Cortex of kidney (tissue), 1 donor: ENCODE measurements around the gene GCDH.
"Not testable (repeated sequence)": the region's sequence is repeated elsewhere in the genome, so short reads cannot be mapped to it uniquely, and the experiment has no call there.

Source experiments
- DNase-seq: peaks from one replicate; lab custom pipeline; 2025; lab: John Stamatoyannopoulos, UW

GCDH gene

GRCh38 chr19:12872941-12873890 is 17.7 kb upstream of the GCDH start:
- no peak for DNase-seq

GRCh38 chr19:12873891-12874745 is 16.8 kb upstream of the GCDH start:
- DNase-seq: no peak

- DNase-seq: no peak
These were observed 15.9 kb upstream of the GCDH start for GRCh38 chr19:12875086-12875485.

- no peak for DNase-seq
These were observed 10.3 kb upstream of the GCDH start for GRCh38 chr19:12880551-12881171.

DNA sequence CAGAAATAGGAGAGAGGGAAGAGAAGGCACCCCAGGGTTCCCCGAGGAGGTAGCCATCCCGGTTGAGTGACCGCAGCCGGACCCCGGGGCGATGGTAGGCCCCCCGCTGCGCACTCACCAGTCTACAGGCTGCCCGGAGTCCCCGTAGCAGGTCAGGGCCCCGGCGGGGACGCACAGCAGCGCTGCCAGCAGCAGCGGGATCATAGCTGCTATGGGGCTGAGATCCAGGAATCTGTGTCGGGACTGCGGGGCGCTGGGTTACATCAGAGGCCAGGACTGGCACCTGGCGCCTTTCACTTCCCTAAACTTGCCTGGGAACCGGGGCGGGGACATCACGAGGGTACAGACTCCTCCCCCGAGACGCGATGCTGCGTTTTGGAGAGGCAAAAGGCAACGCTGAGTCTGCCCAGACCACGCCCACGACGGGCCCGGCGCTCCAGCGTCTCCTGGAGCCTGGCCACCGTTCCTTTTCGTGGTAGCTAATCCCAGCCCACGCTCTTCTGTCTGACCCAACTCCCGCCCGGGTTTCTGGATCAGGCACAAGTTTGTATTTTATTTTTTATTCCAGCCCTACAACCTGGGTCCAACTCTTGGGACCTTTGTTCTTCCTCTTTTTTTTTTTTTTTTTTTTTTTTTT is 9.7 kb upstream of the GCDH start, which contains the start of gene DNASE2:
Gene DNASE2 (minus strand): TSS at position 278 of the 637 bp plus-strand sequence. CDS start 74 bp downstream, at position 204.
- no peak for DNase-seq

DNA sequence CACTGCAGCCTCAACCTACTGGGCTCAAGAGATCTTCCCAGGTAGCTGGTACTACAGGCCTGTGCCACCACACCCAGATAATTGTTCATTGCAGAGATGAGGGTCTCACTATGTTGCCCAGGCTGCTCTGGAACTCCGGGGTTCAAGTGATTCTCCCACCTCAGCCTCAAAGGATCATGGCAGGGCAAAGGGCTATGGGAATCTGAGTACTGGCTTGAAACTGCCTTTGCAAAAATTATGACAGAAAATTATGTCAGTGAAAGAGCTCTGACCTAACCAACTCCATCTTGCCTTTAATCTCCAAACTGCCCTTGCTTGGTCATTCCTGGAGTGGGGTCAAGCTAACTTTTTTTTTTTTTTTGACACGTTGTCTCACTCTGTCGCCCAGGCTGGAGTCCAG is 8.4 kb upstream of the GCDH start:
- DNase-seq: no peak

- DNase-seq: no peak
These were observed 6.8 kb upstream of the GCDH start for GRCh38 chr19:12884202-12884601.

- no peak for DNase-seq
These were observed 6.4 kb upstream of the GCDH start for GRCh38 chr19:12884627-12884925.

DNA sequence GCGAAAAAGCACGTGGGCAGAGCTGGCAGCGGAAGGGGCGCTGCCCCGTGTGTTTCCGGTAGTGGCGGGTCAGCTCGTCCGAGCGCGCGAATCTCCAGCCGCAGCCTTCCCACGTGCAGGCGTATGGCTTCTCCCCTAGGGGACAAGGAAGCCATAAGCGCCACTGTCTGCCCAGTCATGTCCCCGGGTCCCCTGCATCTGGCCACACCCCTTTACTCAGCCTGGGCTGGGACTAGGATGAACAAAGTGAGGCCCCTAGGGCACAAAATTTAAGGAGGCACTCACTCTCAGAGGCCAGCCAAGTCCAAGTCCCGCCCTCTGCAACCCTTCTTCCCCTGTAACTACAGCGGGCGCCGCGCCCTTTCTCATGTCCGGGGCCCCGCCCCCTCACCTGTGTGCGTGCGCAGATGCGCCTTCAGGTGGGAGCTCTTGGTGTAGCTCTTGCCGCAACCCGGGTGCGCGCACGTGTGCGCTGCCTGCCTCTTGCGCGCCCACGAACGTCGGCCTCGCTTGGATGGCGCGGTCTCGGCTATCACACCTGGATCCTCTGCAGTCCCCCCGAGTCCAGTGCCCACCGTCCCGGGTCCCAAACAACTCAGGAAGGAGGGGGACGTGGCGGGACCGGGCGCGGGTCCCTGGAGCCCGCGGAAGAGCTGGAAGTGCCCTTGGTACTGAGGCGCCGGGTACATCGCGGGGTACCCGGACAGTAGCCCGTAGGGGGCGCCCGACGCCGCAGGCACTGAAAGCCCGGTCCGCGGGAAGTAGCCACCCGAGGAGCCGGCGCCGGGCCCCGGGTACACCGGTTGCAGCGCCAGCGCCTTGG is 5.8 kb upstream of the GCDH start:
- DNase-seq: no peak

DNA sequence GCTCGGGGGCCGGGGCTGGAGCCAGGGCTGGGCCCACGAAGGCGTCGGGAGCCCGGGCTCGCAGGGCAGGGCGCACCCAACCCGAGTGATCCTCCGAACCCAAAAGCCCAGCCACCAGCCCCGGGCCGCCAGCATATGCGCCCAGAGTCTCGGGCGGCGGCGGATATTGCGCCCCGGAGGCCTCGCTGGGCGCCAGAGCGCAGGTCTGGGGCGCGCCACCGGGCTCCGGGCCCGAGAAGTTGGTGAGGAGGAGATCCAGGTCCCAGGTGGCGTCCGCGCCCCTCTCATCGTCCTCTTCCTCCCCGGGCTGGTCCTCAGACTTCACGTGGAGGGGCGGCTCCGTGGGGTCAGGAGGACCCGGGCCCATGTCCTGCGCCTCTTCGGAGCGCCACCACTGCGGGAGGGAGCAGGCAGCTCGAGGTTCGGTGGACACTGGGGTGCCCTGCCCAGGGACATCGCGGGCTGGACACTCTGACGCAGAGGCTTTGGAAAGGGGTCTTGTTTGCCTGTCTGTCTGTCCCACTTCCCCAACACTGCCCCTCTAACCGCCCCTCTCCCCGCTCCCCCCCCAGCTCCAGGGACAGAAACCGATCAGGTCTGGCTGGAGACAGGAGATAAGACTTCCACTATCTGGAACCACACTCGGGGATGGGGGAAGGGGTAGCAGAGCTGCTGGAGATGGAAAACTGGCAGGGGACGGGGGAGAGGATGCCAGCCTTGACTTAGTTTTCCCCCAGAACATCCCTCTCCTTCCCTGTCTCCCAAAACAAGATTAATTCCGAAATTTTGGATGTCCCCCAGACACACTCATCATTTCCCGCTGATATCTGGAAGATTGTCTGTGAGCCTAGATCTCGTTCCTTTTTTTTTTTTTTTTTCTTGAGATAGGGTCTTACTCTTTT is 5.0 kb upstream of the GCDH start:
- DNase-seq: no peak

DNA sequence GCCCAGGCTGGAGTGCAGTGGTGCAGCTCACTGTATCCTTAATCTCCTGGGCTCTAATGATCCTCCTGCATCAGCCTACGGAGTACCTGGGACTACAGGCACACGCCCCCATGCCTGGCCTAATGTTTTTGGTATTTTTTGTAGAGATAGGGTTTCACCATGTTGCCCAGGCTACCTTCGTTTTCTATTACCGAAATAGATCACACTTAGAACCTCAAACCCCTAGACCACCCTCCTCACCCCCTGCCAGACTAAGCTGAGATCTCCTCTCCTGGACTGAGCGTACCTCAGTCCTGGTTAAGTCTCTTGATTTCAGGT is 4.3 kb upstream of the GCDH start:
- DNase-seq: no peak

DNA sequence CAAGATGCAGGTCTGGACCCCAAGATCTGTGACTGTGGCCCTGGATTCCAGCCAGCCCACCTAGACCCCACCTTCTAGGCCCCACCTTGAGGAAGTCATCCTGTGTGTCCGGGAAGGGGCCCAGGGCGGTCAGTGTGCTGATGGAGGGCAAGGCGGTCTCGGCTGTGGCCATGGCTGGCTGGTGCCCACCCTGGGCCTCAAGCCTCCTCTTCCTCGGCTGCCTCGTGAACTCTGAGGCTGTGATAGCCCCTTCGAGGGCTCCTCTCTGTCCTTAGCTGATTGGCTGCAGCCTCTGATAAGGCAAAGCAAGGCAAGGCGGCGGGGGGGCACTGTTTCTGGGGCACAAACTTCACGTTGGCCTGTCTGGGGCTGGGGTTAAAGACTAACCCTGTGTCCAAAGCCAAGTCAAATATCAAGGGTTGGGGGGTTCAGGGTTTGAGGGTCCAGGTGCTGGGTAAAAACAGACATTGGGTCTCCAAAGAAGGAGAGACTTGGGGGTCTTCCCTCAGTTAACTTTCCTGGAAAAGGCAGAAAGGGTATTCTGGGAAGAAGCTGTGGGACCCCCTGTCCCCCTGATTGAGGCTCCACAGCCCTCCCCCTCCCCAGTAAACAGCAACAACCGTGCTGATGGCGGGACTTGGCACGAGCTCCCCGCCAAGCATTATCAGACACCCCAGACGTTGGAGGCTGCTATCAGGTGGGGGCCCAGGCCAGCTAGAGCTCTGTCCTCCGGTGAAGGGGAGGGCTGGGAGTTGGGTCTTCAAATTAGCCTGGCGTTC is 3.8 kb upstream of the GCDH start, which contains the start of gene KLF1:
Gene KLF1 (minus strand): TSS at position 233 of the 779 bp plus-strand sequence. CDS start 61 bp downstream, at position 172.
- DNase-seq: no peak

GRCh38 chr19:12888006-12888603 is 2.9 kb upstream of the GCDH start:
- DNase-seq: no peak

DNA sequence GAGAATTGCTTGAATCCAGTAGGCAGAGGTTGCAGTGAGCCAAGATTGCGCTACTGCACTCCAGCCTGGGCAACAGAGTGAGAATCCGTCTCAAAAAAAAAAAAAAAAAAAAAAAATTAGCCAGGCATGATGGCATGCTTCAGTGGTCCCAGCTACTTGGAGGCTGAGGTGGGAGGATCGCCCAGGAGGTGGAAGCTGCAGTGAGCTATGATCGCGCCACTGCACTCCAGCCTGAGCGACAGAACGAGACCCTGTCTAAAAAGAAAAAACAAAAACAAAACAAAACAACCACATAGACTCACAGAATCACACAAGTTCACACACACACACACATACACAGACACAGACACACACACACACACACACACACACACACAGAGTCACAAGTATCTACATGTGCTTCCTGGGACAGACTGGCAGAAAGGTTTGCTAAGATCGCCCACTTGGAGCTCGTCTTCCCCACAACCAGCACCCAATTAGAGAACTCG is 617 bp upstream of the GCDH start:
- DNase-seq: not testable (repeated sequence)

DNA sequence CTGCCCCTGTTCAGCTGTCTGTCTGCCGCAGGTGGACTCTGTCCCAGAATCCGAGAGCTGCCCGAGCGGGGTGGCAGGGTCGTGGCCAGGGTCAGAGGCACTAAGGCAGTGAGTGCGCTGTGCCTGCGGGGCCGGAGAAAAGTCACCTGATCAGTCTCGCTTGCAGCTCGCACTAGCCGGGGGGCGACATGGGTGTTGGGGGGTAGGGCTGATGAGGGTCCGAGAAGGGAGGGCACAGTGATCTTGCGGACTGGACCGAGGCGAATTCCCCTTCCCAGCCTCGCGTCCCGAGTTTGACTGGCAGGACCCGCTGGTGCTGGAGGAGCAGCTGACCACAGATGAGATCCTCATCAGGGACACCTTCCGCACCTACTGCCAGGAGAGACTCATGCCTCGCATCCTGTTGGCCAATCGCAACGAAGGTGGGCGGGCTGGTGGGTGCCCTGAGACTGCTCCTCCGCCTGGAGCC is 627 bp downstream of the GCDH start:
- DNase-seq: no peak

DNA sequence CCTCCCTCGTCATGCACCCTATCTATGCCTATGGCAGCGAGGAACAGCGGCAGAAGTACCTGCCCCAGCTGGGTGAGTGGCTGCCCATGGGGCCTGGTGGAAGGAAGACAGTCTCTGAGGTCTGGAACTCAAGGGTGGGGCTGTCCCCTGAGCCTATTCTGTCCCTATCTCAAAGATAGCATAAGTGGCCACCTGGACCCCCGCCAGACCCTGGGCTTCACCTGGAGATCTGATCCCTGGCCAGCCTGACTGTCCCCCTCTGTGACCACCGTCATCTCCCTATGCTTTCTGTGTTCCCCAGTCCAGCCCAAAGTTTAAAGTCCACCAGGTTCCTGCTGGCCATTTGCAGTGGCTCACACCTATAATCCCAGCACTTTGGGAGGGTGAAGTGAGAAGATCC is 2.6 kb downstream of the GCDH start:
- no peak for DNase-seq

DNA sequence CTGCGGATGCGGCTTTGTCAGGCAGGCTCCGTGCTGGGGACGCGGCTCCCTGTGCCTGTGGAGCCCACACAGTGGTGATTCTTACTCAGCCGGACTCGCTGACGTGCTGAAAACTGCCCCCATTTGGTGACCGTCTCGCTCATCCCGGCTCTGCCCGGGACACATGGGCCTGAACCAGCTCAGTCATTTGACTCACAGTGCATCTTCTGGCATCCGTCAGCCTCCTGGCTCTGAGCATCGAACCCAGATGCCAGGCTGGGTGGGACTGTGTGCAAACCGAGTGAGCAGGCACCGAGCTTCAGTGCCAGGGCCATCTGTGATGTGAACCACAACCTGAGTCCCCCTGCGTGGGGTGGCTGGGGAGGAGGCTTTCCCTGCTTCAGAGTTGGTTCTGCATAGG is 5.5 kb downstream of the GCDH start:
- no peak for DNase-seq

DNA sequence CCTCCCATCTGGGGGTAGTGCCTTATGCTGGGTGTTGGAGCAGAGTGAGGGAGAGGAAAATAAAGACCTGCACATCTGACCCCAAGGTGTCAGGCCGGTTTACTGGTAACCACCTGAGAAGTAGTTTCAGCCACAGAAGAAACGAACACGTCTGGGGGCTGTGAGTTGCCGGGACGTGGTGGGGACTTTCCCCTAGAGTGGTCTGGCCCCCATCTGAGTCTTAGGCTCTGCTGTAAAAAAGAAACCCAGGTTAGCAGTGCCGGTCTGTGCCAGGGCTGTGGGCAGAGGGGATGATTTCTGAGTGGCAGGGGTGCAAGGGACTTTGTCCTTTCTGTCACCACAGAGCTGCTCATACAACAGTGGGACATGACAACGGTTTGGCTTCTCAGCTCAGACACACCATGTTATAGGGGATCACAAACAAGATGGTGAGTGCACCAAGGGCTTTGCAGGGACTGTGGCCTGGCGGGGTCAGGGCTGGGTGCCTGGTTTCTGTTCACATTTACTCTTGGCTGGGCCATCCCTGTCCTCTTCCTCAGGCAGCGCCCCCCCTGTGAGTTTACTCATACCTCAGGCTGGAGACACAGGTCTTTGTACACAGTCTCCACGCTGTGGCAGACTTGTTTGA is 9.0 kb downstream of the GCDH start:
- DNase-seq: no peak
